ENCODE results near the gene SLC1A4. TPM values are rescaled to one million over a fixed set of nuclear protein-coding genes. Genes with fewer than 3 reads are reported as not detected.
A peak's percentile ranks its signal among the peaks of the same experiment; 100 is the strongest.
"Not testable (repeated sequence)": the region's sequence is repeated elsewhere in the genome, so short reads cannot be mapped to it uniquely, and the experiment has no call there.

Gene SLC1A4
- total RNA-seq, 6 experiments from 2014 or later, result 7.2 to 21.7 (median 12.4) TPM

GRCh38 chr2:64960819-64961218, 28.4 kb upstream of the SLC1A4 start:
- TF ChIP-seq CTCF (IDR thresholded peaks at IDR 0.05) (no peak), POLR2A (IDR thresholded peaks at IDR 0.05) (no peak)
- Histone ChIP-seq H3K36me3 (no peaks in the 10 kb centered on the region), H3K4me1 (peaks cover 0 to 20% (median 8%) of the 10 kb centered on the region in 4 donors), H3K4me3 (no peak overlapping the region), H3K27me3 (no peaks in the 10 kb centered on the region), H3K27ac (no peak overlapping the region), H3K9me3 (no peaks in the 10 kb centered on the region)
- no peak for ATAC-seq
- DNase-seq, result no peak
- WGBS (ENCODE audit: insufficient coverage, low coverage, low lambda C conversion rate, missing lambda C conversion rate), result 19% methylated on average over 2 of the region's 2 CpGs
- intact Hi-C loops (cut with DNase I), result no loop called here

GRCh38 chr2:64963138-64963537, 26.1 kb upstream of the SLC1A4 start:
- intact Hi-C loops (cut with DNase I), result not testable (repeated sequence)

GRCh38 chr2:64963719-64964118, 25.5 kb upstream of the SLC1A4 start:
- no peaks in the 10 kb centered on the region for H3K27me3 ChIP-seq
- TF ChIP-seq POLR2A (IDR thresholded peaks at IDR 0.05) (no peak), CTCF (IDR thresholded peaks at IDR 0.05) (peak; percentile 10 to 35 (median 28))
- H3K27ac ChIP-seq, result no peak overlapping the region
- no peaks in the 10 kb centered on the region for H3K9me3 ChIP-seq
- intact Hi-C loops (cut with DNase I), result no loop called here
- DNase-seq (no peak), ATAC-seq (peak; percentile 39 to 77 (median 60))
- no peak overlapping the region for H3K4me3 ChIP-seq
- peaks cover 0 to 32% (median 14%) of the 10 kb centered on the region in 4 donors for H3K4me1 ChIP-seq
- 80% methylated on average over 1 of the region's 1 CpG for WGBS (ENCODE audit: insufficient coverage, low coverage, low lambda C conversion rate, missing lambda C conversion rate)
- no peaks in the 10 kb centered on the region for H3K36me3 ChIP-seq

More at GRCh38 chr2:64963138-64963537, 26.1 kb upstream of the SLC1A4 start:
- ATAC-seq, H3K27me3 ChIP-seq, H3K9me3 ChIP-seq, DNase-seq, H3K27ac ChIP-seq, H3K36me3 ChIP-seq, H3K4me3 ChIP-seq: not testable (repeated sequence)
- peaks cover 0 to 36% (median 16%) of the 10 kb centered on the region in 4 donors for H3K4me1 ChIP-seq
- 49% methylated on average over 4 of the region's 4 CpGs for WGBS (ENCODE audit: insufficient coverage, low coverage, low lambda C conversion rate, missing lambda C conversion rate)

- intact Hi-C loops (cut with DNase I), result no loop called here
- TF ChIP-seq POLR2A (IDR thresholded peaks at IDR 0.05) (no peak), CTCF (IDR thresholded peaks at IDR 0.05) (no peak)
- no peak for DNase-seq
- H3K4me3 ChIP-seq, result no peak overlapping the region
- H3K27me3 ChIP-seq, result no peaks in the 10 kb centered on the region
- H3K4me1 ChIP-seq, result peaks cover 0 to 21% (median 10%) of the 10 kb centered on the region in 4 donors
- 90% methylated on average over 4 of the region's 4 CpGs for WGBS (ENCODE audit: insufficient coverage, low coverage, low lambda C conversion rate, missing lambda C conversion rate)
- H3K9me3 ChIP-seq, result no peaks in the 10 kb centered on the region
- no peak overlapping the region for H3K27ac ChIP-seq
- peak in 3 of 4 donors; percentile 7 to 18 (median 13) for ATAC-seq
- no peaks in the 10 kb centered on the region for H3K36me3 ChIP-seq
Observed at GRCh38 chr2:64966017-64966416, 23.2 kb upstream of the SLC1A4 start.

GRCh38 chr2:64966839-64967238, 22.4 kb upstream of the SLC1A4 start:
- H3K27me3 ChIP-seq, result no peaks in the 10 kb centered on the region
- no peak overlapping the region for H3K4me3 ChIP-seq
- H3K27ac ChIP-seq, result no peak overlapping the region
- intact Hi-C loops (cut with DNase I), result no loop called here
- DNase-seq, result no peak
- H3K4me1 ChIP-seq, result peaks cover 0 to 21% (median 10%) of the 10 kb centered on the region in 4 donors
- H3K36me3 ChIP-seq, result no peaks in the 10 kb centered on the region
- 32% methylated on average over 7 of the region's 7 CpGs for WGBS (ENCODE audit: insufficient coverage, low coverage, low lambda C conversion rate, missing lambda C conversion rate)
- no peak for TF ChIP-seq POLR2A (IDR thresholded peaks at IDR 0.05)
- no peak for TF ChIP-seq CTCF (IDR thresholded peaks at IDR 0.05)
- peak; percentile 72 to 89 (median 86) for ATAC-seq
- H3K9me3 ChIP-seq, result no peaks in the 10 kb centered on the region
